ENCODE data around the gene RBP5.

DNA sequence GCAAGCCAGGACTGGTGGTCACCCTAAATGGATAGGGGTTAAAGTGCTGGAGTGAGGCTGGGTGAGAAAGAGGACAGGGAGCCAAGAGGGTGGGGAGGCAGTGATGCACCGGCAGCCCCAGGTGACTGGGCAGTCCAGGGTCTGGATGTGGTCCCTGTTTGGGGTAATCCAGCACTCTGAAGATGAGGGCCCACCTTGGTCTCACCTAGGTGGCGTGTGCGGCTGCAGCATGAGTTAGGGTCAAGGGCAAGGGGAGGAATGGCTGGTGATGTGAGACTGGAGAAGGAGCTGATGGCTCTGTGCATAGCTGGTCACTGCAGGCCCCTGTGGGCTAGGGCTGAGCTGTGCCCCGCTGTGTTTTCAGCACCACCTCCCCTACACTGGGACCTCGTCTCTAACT lies 18.0 kb downstream of the RBP5 start:
- no peak for TF ChIP-seq CTCF (IDR thresholded peaks at IDR 0.05)
- TF ChIP-seq EZH2 (IDR thresholded peaks at IDR 0.05; ENCODE audit: borderline replicate concordance, insufficient read depth, low read depth, low read length, poor library complexity, severe bottlenecking), result no peak
